GM13977 (cell line): Measurements from ENCODE around the gene C1orf159.
A peak's percentile ranks its signal among the peaks of the same experiment; 100 is the strongest.

Source experiments
- DNase-seq: peaks from one replicate; pipeline ENCODE4 v3.0.0; 2012; ENCODE audit warnings: low spot score
- CTCF ChIP-seq: IDR thresholded peaks from 2 replicates; pipeline ENCODE4 v1.5.1; 2012; ENCODE audit warnings: mild to moderate bottlenecking, control low read depth; ENCODE audit not compliant: insufficient read depth; ENCODE audit errors: extremely low read depth, missing control alignments
- in situ Hi-C: fragments of 300-500 bp; cut with MboI; formaldehyde crosslinking; loops from one replicate; pipeline ENCODE4 v1.12.0; 2022; ENCODE audit warnings: low sequenced_read_pairs, low pct_unique_long_range_greater_than_20kb, mixed read lengths, inconsistent platforms; ENCODE audit not compliant: unreplicated experiment

The C1orf159 gene

DNA sequence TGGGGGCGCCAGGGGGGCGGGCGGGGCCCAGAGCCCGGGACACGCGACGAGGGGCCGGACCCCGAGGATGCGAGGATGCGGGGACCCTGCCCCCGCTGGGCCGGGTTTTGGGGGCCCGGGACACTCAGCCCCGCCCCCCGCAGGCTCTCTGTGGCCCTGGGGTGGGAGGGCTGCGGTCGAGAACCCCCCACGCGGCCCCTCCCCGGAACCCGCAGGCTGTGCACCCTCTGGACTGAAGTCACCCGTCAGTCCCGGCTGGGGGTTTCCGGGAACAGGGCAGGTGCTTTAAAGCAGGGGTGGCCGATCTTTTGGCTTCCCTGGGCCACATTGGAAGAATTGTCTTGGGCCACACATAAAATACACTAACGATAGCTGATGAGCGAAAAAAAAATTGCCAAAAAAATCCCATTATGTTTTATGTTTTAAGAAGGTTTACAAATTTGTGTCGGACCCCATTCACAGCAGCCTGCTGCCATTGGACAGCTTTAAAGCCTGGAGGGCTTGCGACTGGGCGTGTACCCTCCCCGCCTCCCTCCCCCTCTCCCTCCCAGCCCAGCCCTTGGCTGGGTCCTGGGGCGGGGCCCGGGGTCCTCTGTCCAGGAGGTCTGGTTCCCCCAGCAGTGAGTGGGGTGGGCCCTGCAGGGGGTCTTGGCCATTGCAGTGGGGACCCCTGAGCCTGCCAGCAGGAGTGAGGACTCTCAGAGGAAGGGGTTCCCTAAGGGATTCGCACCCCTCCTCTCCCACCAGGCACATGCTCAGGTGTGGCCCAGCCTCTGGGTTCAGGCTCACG, 21.6 kb upstream of the C1orf159 start:
- TF ChIP-seq CTCF, result no peak
- in situ Hi-C loops, result no loop called here
- peak; percentile 94 for DNase-seq

- no peak for TF ChIP-seq CTCF
- DNase-seq, result peak; percentile 86
- in situ Hi-C loops, result no loop called here
Observed at GRCh38 chr1:1136547-1137230, 20.8 kb upstream of the C1orf159 start.

DNA sequence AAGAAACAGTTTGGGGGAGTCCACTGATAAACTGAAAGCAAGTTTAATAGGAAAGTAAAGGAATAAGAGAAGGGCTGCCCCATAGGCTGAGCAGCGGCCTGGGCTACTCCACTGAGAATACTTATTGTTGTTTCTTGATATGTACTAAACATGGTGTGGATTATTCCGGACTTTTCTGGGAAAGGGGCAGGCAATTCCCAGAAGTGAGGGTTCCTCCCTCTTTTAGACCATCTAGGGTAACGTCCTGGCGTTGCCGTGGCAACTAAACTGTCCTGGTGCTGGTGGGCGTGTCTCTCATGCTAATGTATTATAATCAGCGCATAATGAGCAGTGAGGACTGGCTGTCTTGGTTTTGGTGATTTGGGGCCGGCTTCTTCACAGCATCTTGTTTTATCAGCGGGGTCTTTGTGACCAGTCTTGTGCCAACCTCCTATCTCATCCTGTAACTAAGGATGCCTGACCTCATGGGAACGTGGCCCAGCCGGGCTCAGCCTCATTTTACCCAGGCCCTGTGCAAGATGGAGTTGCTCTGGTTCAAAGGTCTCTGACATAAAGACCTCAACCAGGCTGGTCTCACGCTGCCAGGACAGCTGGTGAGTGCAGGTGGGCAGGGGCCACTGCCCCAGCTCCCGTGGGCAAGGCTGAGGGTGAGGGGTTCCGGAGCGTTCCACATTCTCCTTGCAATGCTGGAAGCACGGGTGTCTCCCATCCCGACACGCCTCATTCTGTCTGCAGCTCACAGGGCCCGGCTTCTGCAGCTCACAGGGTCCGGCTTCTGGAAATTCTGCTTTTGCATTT, 19.6 kb upstream of the C1orf159 start:
- no peak for DNase-seq
- no peak for TF ChIP-seq CTCF
- in situ Hi-C loops, result no loop called here

- in situ Hi-C loops, result no loop called here
- DNase-seq, result no peak
- no peak for TF ChIP-seq CTCF
Observed at GRCh38 chr1:1134300-1134970, 18.5 kb upstream of the C1orf159 start.

DNA sequence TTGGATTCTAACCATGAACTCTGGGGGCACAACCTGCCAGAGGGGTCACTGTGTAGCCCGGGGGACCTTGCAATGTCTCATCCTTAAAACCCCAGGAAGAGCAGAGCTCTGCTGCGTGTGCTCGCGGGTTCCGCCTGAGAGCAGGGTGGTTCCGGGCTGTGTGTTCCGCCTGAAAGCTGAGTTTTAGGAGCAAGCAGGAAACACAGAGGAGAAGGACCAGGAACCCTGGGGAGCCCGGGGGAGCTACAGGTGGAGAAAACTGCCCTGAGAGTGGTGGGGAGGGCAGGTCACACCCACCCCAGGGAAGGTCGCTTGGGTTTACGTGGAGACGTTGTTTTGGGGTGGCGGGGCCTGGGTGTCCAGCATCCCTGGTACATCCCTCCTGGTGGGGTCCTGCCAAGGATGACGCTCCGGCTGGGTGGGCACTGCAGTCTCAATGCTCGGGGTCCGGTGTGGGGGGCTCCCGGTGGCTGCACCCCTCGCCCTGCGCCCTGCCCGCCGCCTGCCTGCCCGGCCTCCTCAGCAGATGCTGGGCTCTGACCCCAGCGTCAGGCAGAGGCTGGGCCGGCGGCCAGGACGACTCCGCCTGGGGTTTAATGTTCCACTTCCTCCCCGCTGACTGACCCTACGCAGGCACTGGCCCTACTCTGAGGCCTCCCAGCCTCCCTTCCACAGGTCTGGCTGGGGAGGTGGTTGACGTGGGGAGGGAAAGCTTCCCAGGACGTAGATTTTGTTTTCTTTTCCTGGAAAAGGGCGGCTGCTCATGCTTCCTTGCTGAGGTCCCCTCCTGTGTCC, 17.3 kb upstream of the C1orf159 start:
- no peak for TF ChIP-seq CTCF
- in situ Hi-C loops, result no loop called here
- no peak for DNase-seq
